GM21423 (cell line): ENCODE results near the gene OGFOD2.

ENCODE experiments used
- ATAC-seq: cut with Tn5 transposase; IDR thresholded peaks from one replicate; pipeline ENCODE4 v1.9.1; 2021; ENCODE audit warnings: mild to moderate bottlenecking, moderate library complexity; ENCODE audit not compliant: unreplicated experiment

Gene OGFOD2

GRCh38 chr12:122988036-122988435 is 13.0 kb downstream of the OGFOD2 start:
- no peak for ATAC-seq

GRCh38 chr12:122988612-122989212 is 13.7 kb downstream of the OGFOD2 start:
- ATAC-seq: no peak

GRCh38 chr12:122989225-122989839 is 14.3 kb downstream of the OGFOD2 start:
- no peak for ATAC-seq

- no peak for ATAC-seq
Measured at GRCh38 chr12:122989874-122990419, 14.9 kb downstream of the OGFOD2 start.

GRCh38 chr12:122990561-122990960 is 15.5 kb downstream of the OGFOD2 start:
- no peak for ATAC-seq

GRCh38 chr12:122990961-122991622 is 16.0 kb downstream of the OGFOD2 start:
- ATAC-seq: no peak

- ATAC-seq: no peak
Measured at GRCh38 chr12:122991623-122992275, 16.7 kb downstream of the OGFOD2 start.

GRCh38 chr12:122992386-122992785 is 17.3 kb downstream of the OGFOD2 start:
- no peak for ATAC-seq

GRCh38 chr12:122994140-122994675 is 19.2 kb downstream of the OGFOD2 start:
- ATAC-seq: no peak

- no peak for ATAC-seq
Measured at GRCh38 chr12:122994781-122995502, 19.9 kb downstream of the OGFOD2 start.

GRCh38 chr12:122995503-122996187 is 20.6 kb downstream of the OGFOD2 start:
- ATAC-seq: no peak

GRCh38 chr12:122996188-122996601 is 21.2 kb downstream of the OGFOD2 start:
- ATAC-seq: no peak

GRCh38 chr12:122996621-122997342 is 21.7 kb downstream of the OGFOD2 start:
- no peak for ATAC-seq

GRCh38 chr12:122997343-122998250 is 22.6 kb downstream of the OGFOD2 start:
- no peak for ATAC-seq

GRCh38 chr12:122998316-122998715 is 23.3 kb downstream of the OGFOD2 start:
- no peak for ATAC-seq

- no peak for ATAC-seq
Measured at GRCh38 chr12:122999196-122999946, 24.3 kb downstream of the OGFOD2 start.

GRCh38 chr12:122999986-123000420 is 25.0 kb downstream of the OGFOD2 start:
- no peak for ATAC-seq

GRCh38 chr12:123000578-123000977 is 25.5 kb downstream of the OGFOD2 start:
- no peak for ATAC-seq
